GM06990 (cell line): ENCODE results near the gene SLC25A15.
"Not testable (repeated sequence)": the region's sequence is repeated elsewhere in the genome, so short reads cannot be mapped to it uniquely, and the experiment has no call there.

Source experiments
- DNase-seq: peaks from one replicate; pipeline ENCODE4 v3.0.0-alpha.2; 2011; ENCODE audit not compliant: insufficient read length; ENCODE audit errors: extremely low read depth
- H3K27me3 ChIP-seq: replicated peaks from 2 replicates; pipeline ENCODE4 v1.6.0; 2011; ENCODE audit warnings: low read length; ENCODE audit not compliant: control insufficient read depth, insufficient read depth
- H3K36me3 ChIP-seq: 2 replicates; pipeline ENCODE4 v1.5.1; 2011; ENCODE audit warnings: low read length; ENCODE audit not compliant: control insufficient read depth, insufficient read depth
- H3K4me3 ChIP-seq: replicated peaks from 2 replicates; pipeline ENCODE4 v1.5.1; 2011; ENCODE audit warnings: low read depth, mild to moderate bottlenecking, control low read depth, low read length
- CTCF ChIP-seq: IDR thresholded peaks from 2 replicates; pipeline ENCODE4 v1.5.1; 2011; ENCODE audit warnings: low read length, control low read depth, mild to moderate bottlenecking, inconsistent platforms; ENCODE audit not compliant: insufficient read depth, poor library complexity, severe bottlenecking

Gene SLC25A15

GRCh38 chr13:40818926-40819325 is 29.5 kb downstream of the SLC25A15 start:
- no peaks in the 10 kb centered on the region for H3K27me3 ChIP-seq
- TF ChIP-seq CTCF, result no peak
- H3K36me3 ChIP-seq, result no peaks in the 10 kb centered on the region
- H3K4me3 ChIP-seq, result no peak overlapping the region
- no peak for DNase-seq

- no peaks in the 10 kb centered on the region for H3K36me3 ChIP-seq
- no peak for TF ChIP-seq CTCF
- H3K27me3 ChIP-seq, result no peaks in the 10 kb centered on the region
- peak; percentile 6 for DNase-seq
- H3K4me3 ChIP-seq, result no peak overlapping the region
Observed at GRCh38 chr13:40819797-40820315, 30.4 kb downstream of the SLC25A15 start.

- H3K27me3 ChIP-seq, H3K4me3 ChIP-seq, DNase-seq, H3K36me3 ChIP-seq: not testable (repeated sequence)
Observed at GRCh38 chr13:40839725-40840124, 50.3 kb downstream of the SLC25A15 start.

GRCh38 chr13:40840955-40841354 is 51.5 kb downstream of the SLC25A15 start:
- H3K27me3 ChIP-seq, DNase-seq, H3K36me3 ChIP-seq, H3K4me3 ChIP-seq: not testable (repeated sequence)
